GM18507 (cell line): Measurements from ENCODE around the gene DDX52.
"Not testable (repeated sequence)": the region's sequence is repeated elsewhere in the genome, so short reads cannot be mapped to it uniquely, and the experiment has no call there.

Experiments used
- DNase-seq: peaks from one replicate; pipeline ENCODE4 v3.0.0; 2011; ENCODE audit warnings: low read depth; ENCODE audit not compliant: insufficient read length; ENCODE audit errors: extremely low spot score
- FAIRE-seq: peaks from 2 replicates; lab custom pipeline; 2011; peaks lifted over from hg19 to GRCh38; lab: Jason Lieb, UNC

Gene DDX52

GRCh38 chr17:37643118-37643766, at the start of gene DDX52:
TSS of gene DDX52 (minus strand) at chr17:37643446. CDS start at chr17:37643420, 26 bp downstream.
- no peak for FAIRE-seq
- peak; percentile 89 for DNase-seq

- DNase-seq: no peak
Measured at GRCh38 chr17:37691807-37692206, 48.6 kb upstream of the DDX52 start.

DNA sequence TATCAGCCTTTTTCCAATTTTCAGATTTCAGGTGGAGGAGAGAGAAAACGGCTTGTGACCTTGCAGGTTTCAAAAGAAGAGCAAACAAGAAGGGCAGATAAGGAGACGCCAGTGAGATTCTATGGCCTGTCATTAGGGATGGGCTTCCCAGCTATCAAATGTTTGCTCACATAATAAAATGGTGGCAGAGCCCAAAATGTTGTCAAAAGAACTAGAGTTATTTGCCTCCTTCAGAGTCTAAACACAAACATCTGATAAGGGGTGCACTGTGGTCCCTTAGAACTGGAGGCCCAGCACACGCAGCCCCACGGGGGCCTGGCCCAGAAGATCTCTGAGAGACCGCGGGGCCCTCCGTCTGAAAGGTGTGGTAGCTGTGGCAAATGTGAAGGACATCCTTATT, 46.1 kb upstream of the DDX52 start:
- DNase-seq: no peak
- FAIRE-seq: no peak

More at GRCh38 chr17:37691807-37692206, 48.6 kb upstream of the DDX52 start:
- FAIRE-seq: no peak

DNA sequence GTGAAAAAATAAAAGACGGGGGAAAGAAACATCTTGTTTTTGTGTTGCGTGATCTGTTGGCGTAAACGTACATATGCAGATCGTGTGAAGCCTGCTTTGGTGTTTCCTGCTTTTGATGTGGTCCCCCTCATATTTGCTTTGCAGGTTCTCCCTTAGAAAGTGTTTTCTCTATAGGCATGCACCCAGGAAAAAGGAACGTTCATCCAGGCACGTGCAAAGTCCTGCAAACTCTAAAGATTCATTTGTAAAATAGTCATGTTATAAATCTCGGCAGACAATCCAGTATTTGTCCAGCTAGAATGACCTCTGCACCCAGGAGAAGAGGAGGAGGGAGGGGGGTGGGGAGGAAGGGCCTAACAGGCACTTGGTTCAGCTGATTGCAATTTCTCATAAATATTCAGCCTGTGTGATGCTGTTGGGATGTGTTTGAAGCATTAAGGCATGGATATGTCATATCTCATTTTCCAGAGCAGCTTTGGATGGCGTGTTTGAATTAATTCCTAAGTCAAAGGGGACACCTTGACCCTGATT, 40.3 kb upstream of the DDX52 start:
- FAIRE-seq (no peak), DNase-seq (no peak)

- no peak for DNase-seq
- FAIRE-seq: no peak
Measured at GRCh38 chr17:37682007-37682406, 38.8 kb upstream of the DDX52 start.

DNA sequence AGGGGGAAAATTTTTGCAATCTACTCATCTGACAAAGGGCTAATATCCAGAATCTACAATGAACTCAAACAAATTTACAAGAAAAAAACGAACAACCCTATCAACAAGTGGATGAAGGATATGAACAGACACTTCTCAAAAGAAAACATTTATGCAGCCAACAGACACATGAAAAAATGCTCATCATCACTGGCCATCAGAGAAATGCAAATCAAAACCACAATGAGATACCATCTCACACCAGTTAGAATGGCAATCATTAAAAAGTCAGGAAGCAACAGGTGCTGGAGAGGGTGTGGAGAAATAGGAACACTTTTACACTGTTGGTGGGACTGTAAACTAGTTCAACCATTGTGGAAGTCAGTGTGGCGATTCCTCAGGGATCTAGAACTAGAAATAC, 36.7 kb upstream of the DDX52 start:
- DNase-seq, FAIRE-seq: not testable (repeated sequence)

DNA sequence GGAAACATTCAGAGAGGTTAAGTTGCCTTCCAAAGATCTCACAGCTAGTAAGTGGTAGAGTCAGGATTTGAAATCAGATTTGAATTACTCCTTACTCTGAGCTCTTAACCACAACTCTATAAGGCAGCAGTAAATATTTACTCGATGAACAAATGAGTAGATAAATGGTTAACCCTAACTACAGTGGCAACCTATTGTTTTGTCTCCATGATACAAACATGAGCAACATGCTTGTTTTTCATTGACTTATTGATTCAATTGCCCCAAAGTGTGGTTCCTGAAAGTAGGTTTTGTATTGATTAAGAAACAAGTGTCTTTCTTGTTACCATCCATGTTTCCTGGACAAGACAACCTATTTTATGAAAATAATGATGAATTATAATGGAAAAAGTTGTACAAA, 34.8 kb upstream of the DDX52 start:
- FAIRE-seq (no peak), DNase-seq (no peak)

- FAIRE-seq: no peak
- no peak for DNase-seq
Measured at GRCh38 chr17:37677021-37677420, 33.8 kb upstream of the DDX52 start.

GRCh38 chr17:37676115-37676925, 33.1 kb upstream of the DDX52 start:
- FAIRE-seq (no peak), DNase-seq (no peak)

GRCh38 chr17:37674511-37674910, 31.3 kb upstream of the DDX52 start:
- no peak for FAIRE-seq
- no peak for DNase-seq

DNA sequence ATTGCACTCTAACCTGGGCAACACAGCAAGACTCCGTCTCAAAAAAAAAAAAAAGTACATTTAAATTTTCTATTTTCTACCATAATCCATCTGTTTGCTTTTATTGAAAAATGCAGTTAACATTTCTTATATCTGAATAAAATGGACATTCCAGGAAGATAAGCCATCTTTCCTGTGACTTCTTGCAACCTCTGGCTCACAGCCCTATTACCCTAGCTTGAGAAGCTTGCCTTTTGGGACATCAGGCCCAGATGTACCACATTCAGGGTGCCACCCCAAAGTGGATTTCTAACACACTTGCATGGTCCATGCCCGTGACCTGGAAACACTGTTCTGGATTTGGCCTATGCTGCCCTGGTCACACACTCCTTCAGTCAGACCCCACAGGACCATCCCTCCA, 30.1 kb upstream of the DDX52 start:
- no peak for FAIRE-seq
- no peak for DNase-seq

DNA sequence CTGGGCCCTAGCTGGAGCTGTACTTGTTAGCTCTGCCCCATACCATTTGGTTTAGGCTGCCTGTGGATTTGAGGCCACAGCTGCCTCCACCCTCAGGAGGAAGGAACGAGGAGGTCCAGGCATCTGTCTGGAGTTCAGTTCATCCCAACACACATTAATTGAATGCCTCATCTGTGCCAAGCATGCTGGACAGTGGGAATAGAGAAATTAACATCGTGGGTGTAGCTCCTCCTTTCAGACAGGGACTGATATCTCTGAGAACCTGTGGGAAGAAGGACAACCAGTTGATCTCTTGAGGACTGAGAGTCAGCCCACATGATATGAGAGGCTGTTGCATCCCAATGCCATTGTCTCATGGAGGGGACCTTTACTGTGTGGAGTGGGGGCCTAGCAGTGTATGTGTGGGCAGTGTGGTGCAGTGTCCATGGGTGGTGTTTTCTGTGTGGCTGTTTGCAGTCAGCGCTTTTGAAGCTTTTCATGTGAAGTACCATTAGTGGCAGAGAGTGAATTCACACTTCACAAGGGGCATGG, 29.4 kb upstream of the DDX52 start:
- FAIRE-seq: no peak

DNA sequence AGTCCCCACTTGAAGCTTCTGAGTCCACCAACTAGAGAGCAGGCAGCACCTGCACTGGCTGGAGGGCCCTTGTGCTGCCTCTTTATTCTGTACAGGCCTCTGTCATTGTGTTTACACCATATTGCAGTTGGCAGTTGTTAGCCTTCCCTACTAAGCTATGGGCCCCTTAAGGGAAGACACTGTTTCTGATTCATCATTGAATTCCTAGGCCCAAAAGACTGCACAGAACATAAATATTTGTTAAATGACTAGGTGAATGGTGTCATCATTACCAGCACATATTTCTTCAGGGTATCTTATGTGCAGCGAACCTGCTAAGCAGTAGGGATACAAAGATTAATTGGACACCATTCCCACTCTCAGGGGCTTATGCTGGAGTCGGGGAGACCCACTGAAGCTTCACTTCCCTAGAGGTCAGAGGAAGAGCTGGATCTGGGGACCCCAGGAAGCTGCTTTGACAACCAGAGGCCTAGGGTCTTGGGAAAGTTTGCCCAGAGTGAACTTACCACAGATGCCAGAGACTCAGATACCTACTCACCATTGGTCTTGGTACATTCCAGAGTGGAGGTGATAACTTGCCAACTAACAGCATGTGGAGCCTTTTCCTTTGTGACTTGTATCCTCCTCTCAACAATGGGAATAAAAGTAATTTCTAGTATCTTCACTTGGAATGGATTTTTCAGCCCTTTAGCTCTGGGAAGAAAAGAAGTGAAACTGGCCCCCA, 28.7 kb upstream of the DDX52 start:
- FAIRE-seq (no peak), DNase-seq (no peak)

More for the DNA sequence above, 29.4 kb upstream of the DDX52 start:
- no peak for DNase-seq

DNA sequence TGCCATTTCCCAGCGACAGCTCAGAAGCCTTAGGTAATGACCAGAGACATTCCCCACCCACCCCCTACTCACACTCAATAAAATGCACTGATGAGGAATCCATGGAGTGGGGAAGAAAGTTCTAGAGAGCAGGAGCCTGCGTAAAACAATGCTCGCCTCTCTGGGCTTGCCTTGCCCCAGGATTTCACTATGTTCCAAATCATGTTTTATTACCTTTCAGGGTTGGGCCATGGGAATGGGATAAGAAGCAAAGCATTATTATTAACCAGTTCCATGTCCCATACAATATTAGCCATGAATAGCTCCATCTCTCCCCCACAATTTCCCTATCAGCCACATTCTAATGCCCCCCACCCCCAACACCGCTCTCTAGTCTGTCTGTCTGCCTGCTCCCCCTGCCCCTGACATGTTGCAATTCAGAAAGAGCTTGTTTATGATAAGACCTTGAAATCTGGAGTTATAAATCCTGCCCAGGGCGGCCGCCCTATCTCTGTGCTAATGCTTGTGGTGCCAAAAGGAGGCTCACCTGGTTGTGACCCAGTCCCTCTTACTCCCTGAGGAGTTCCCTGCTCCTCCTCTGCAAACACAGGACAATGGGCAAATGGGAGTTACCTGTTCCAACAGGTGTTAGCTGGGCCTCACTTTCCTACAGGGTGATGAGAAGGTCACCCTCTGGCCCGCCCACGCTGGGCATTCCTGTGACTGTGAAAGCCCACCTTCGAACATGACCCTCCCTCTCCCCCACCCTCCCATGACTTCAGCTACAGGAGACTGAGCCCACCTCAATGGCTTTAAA, 28.0 kb upstream of the DDX52 start:
- FAIRE-seq: no peak
- DNase-seq: no peak

GRCh38 chr17:37667039-37667438, 23.8 kb upstream of the DDX52 start:
- DNase-seq (no peak), FAIRE-seq (no peak)

- no peak for DNase-seq
- FAIRE-seq: no peak
Measured at GRCh38 chr17:37664214-37664613, 21.0 kb upstream of the DDX52 start.

DNA sequence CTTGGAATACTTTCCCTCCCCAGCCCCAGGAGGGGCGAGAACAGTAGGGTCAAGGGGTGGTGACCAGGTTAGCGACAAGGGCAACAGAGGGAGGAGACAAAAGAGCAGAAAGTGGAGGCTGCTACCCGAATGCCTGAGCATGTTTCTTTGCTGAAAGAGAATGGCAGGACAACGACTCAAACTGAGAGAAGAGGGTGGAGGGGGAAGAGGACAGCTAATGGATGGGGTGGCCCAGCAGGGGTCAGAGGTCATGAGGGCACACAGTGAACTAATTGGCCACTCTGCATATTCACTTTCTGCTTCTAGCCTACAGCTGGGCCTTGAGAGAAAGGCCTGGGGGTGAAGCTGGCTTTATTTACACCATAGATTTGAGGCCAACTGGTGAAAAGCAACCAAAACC, 19.1 kb upstream of the DDX52 start:
- no peak for FAIRE-seq

DNA sequence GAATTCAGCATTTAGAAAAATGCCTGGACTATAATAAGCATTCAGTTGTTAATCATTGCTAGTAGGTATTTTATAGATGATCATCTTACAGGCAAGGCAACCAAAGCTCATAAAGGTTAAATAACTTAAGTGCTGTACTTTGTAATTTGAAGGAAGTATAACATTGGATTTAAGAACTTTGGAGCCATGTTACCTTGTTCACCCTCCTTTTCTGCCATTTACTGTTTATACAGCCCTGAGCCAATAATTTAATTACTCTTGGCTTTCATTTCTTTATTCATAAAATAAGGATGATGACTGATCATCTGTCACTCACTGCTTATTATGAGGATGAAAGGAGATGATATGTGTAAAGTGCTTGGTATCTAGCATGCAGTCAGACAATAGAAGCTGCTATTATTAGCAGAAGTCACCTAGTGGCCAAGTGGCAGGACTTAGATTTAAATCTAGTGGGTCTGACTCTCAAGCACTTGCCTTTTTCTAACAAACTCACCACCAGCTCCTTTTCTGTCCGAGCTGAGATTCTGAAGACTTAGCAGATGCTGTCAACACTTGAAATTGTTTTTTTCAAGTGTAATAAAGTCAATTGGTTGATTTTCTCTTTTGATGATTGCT, 18.3 kb upstream of the DDX52 start:
- DNase-seq (no peak), FAIRE-seq (no peak)

More for the DNA sequence above, 19.1 kb upstream of the DDX52 start:
- DNase-seq: no peak

GRCh38 chr17:37659925-37660324, 16.7 kb upstream of the DDX52 start:
- no peak for FAIRE-seq
- no peak for DNase-seq
